Left lung (tissue), 10 donors: ENCODE data around the gene SMIM24. TPM values are rescaled to one million over a fixed set of nuclear protein-coding genes. Genes with fewer than 3 reads are reported as not detected.

Experiments used
- ATAC-seq: fragments of 200-7000 bp; cut with Tn5 transposase; one replicate; pipeline ENCODE4 v1.9.1; 2020; ENCODE audit warnings: moderate library complexity
- DNase-seq, 4 donors: peaks; one replicate each; pipeline ENCODE4 v3.0.0-alpha.2; 2013 to 2020
- H3K27ac ChIP-seq, 2 donors: fragments of 200-600 bp; sonication (generic) in 1 of 2; one replicate each; pipeline versions ENCODE4 v1.5.0 to v1.8.0; 2020 to 2021
- H3K27me3 ChIP-seq, 2 donors: fragments of 200-600 bp; sonication (generic) in 1 of 2; one replicate each; pipeline versions ENCODE4 v1.5.0 to v1.8.0; 2020 to 2021
- H3K36me3 ChIP-seq, 2 donors: fragments of 200-600 bp; sonication (generic) in 1 of 2; one replicate each; pipeline versions ENCODE4 v1.5.0 to v1.8.0; 2020 to 2021
- H3K4me1 ChIP-seq, 2 donors: fragments of 200-600 bp; one replicate each; pipeline ENCODE4 v1.8.0; 2021
- H3K4me3 ChIP-seq, 2 donors: fragments of 200-600 bp; sonication (generic) in 1 of 2; one replicate each; pipeline versions ENCODE4 v1.5.0 to v1.8.0; 2020 to 2021; ENCODE audit warnings: mild to moderate bottlenecking in 1 of 2
- H3K9me3 ChIP-seq, 2 donors: fragments of 200-600 bp; sonication (generic) in 1 of 2; one replicate each; pipeline versions ENCODE4 v1.5.0 to v1.8.0; 2020 to 2021
- CTCF ChIP-seq, 2 donors: fragments of 200-600 bp; sonication (generic) in 1 of 2; IDR thresholded peaks; one replicate each; pipeline versions ENCODE4 v1.5.0 to v1.8.0; 2021; ENCODE audit warnings: antibody characterized with exemption in 2 of 2
- intact Hi-C, 2 donors: fragments of 100-400 bp; cut with DNase I; formaldehyde crosslinking; loops; one replicate each; pipeline versions ENCODE4 v1.11.2 to v1.14.2; 2022
- polyA plus RNA-seq, 6 donors: library from polyadenylated mRNA; unstranded; fragments of 120-200 nt; gene quantifications; one replicate each; pipeline ENCODE4 v1.2.1, GENCODE V29; 2013; ENCODE audit not compliant: insufficient read length in 6 of 6
- total RNA-seq, 2 donors: library from RNA; stranded (reverse); fragmentation: NEBNext Ultra II Directional; extraction: Animal tissue kit (Norgen Biotek cat#: 25700); gene quantifications; one replicate each; pipeline ENCODE4 v1.2.1, GENCODE V29; 2021
- donor health status: DM: no; HTN: yes; CAD: no.
- donor health status: DM: no; HTN: no; CAD: no.

Gene SMIM24
- total and polyA plus RNA-seq, 8 donors, result 0.78 to 4.6 (median 1.8) TPM; not detected in 2

- H3K4me3 ChIP-seq, result peak within 1 kb of the TSS; percentile 89 to 91
- H3K27ac ChIP-seq, result peak within 1 kb of the TSS; percentile 80 to 94
- peak; percentile 99 to 100 (median 100) for DNase-seq
- peak; percentile 96 for ATAC-seq
- H3K4me1 ChIP-seq, result peaks cover 5 to 46% of the 10 kb centered on the region in 2 donors
- TF ChIP-seq CTCF (IDR thresholded peaks at IDR 0.05), result no peak
- intact Hi-C loops, result no loop called here
- no peaks in the 10 kb centered on the region for H3K9me3 ChIP-seq
- peaks cover 0 to 15% of the 10 kb centered on the region in 2 donors for H3K36me3 ChIP-seq
- no peaks in the 10 kb centered on the region for H3K27me3 ChIP-seq
Measured at GRCh38 chr19:3505598-3506383, 25.5 kb upstream of the SMIM24 start, which contains the start of gene FZR1. FZR1 (plus strand) TSS chr19:3506311; CDS start chr19:3522990, 16,679 bp downstream.

GRCh38 chr19:3504735-3505134, 24.4 kb upstream of the SMIM24 start:
- DNase-seq (no peak), ATAC-seq (no peak)
- Histone ChIP-seq H3K4me3 (no peak overlapping the region), H3K36me3 (peaks cover 0 to 5% of the 10 kb centered on the region in 2 donors), H3K27ac (peak overlapping the region in 1 of 2 donors; percentile 94), H3K27me3 (no peaks in the 10 kb centered on the region), H3K4me1 (peaks cover 7 to 46% of the 10 kb centered on the region in 2 donors), H3K9me3 (no peaks in the 10 kb centered on the region)
- intact Hi-C loops, result no loop called here
- TF ChIP-seq CTCF (IDR thresholded peaks at IDR 0.05), result no peak

GRCh38 chr19:3503036-3503572, 22.8 kb upstream of the SMIM24 start:
- TF ChIP-seq CTCF (IDR thresholded peaks at IDR 0.05), result no peak
- no peak for DNase-seq
- intact Hi-C loops, result no loop called here
- Histone ChIP-seq H3K4me3 (no peak overlapping the region), H3K27ac (no peak overlapping the region), H3K9me3 (no peaks in the 10 kb centered on the region), H3K36me3 (no peaks in the 10 kb centered on the region), H3K4me1 (peaks cover 12 to 39% of the 10 kb centered on the region in 2 donors), H3K27me3 (no peaks in the 10 kb centered on the region)
- no peak for ATAC-seq

GRCh38 chr19:3501780-3502179, 21.5 kb upstream of the SMIM24 start:
- H3K4me1 ChIP-seq, result peaks cover 7 to 29% of the 10 kb centered on the region in 2 donors
- DNase-seq, result no peak
- no peaks in the 10 kb centered on the region for H3K27me3 ChIP-seq
- H3K27ac ChIP-seq, result no peak overlapping the region
- no peaks in the 10 kb centered on the region for H3K9me3 ChIP-seq
- no peak overlapping the region for H3K4me3 ChIP-seq
- intact Hi-C loops, result no loop called here
- peaks cover 0 to under 1% of the 10 kb centered on the region in 2 donors for H3K36me3 ChIP-seq
- TF ChIP-seq CTCF (IDR thresholded peaks at IDR 0.05), result no peak
- no peak for ATAC-seq

GRCh38 chr19:3500429-3501101, 20.2 kb upstream of the SMIM24 start, which contains the start of gene DOHH:
DOHH (minus strand) TSS chr19:3500674; CDS start chr19:3496814, 3,860 bp downstream.
- Histone ChIP-seq H3K9me3 (no peaks in the 10 kb centered on the region), H3K27me3 (no peaks in the 10 kb centered on the region), H3K36me3 (peaks cover 0 to 13% of the 10 kb centered on the region in 2 donors), H3K4me3 (peak within 1 kb of the TSS; percentile 78 to 79), H3K27ac (peak within 1 kb of the TSS; percentile 84 to 96), H3K4me1 (peaks cover 7 to 26% of the 10 kb centered on the region in 2 donors)
- ATAC-seq (peak; percentile 95), DNase-seq (peak; percentile 95 to 99 (median 97))
- intact Hi-C loops, result no loop called here
- TF ChIP-seq CTCF (IDR thresholded peaks at IDR 0.05), result no peak
